CD4-positive, alpha-beta T cell treated with Interleukin-17A for 1 hour (primary cell): ENCODE data around the gene C1QL1.

ENCODE experiments used
- DNase-seq: peaks from one replicate; pipeline ENCODE4 v3.0.0-alpha.2; 2020

C1QL1 gene

DNA sequence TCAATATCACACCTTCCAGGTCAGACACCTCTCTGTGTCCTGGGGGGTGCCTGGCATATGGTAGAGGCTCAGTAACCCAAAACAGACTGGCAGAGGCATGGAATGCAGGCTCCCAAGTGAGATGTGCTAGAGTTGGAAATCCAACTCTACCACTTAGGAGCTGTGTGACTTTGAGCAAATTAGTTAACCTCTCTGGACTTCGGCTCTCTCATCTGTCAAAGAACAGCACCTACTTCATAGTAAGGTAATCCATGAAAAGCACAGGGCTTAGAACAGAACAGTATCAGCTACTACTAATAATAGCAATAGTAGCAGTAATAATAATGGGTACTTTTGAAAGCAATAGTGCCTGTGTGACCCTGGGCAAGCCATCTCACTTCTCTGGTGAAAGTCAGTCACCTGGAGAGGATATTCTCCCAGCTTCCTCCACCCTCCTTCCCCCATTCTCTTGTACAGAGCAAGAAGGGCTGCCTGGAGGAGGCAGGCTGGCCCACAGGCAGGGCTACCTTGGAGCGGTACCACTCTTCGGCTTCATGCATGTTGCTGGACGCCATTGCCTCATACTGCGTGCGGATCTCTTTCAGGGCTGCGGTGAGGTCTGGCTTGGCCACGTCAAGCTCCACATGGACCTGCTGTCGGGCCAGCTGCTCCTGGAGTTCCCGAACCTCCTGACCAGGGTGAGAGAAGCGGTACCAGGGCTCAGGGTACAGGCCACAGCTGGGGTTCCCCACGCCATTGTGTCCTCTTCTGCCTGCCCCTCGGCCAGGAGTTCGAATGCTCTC, 55.1 kb downstream of the C1QL1 start:
- no peak for DNase-seq

DNA sequence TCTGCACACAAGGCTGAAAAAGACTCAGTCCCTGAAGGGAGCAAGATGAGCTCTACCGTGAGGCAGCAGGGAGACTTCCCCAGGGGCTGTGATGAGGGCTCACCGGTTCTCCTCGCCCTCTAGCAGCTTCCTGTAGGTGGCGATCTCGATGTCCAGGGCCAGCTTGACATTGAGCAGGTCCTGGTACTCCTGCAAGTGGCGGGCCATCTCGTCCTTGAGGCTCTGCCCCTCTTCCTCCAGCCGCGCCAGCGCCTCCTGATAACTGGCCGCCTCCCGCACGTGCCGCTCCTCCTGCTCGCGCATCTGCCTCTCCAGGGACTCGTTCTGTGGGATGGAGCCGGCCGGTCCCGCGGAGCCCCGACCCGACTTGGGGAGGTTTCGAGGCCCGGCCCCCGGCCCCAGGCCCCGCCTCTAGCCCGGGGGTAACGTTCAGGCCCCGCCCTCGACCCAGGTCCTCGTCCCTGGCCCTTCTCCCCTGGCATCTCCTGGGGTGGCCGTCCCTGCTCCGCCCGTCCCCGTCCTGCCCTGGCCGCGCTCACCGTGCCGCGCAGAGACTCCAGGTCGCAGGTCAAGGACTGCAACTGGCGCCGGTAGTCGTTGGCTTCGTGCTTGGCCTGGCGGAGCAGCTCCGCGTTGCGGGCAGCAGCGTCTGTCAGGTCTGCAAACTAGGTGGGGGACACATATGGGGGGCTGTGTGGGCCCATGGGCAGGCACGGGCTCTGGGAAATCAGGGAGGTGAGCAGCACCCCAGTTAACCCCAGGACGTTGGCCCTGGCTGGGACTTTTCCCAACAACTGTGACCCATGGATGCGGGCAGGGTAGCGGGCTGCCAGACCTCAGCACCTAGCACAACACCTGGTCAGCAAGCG, 56.7 kb downstream of the C1QL1 start:
- DNase-seq, result peak; percentile 60

DNA sequence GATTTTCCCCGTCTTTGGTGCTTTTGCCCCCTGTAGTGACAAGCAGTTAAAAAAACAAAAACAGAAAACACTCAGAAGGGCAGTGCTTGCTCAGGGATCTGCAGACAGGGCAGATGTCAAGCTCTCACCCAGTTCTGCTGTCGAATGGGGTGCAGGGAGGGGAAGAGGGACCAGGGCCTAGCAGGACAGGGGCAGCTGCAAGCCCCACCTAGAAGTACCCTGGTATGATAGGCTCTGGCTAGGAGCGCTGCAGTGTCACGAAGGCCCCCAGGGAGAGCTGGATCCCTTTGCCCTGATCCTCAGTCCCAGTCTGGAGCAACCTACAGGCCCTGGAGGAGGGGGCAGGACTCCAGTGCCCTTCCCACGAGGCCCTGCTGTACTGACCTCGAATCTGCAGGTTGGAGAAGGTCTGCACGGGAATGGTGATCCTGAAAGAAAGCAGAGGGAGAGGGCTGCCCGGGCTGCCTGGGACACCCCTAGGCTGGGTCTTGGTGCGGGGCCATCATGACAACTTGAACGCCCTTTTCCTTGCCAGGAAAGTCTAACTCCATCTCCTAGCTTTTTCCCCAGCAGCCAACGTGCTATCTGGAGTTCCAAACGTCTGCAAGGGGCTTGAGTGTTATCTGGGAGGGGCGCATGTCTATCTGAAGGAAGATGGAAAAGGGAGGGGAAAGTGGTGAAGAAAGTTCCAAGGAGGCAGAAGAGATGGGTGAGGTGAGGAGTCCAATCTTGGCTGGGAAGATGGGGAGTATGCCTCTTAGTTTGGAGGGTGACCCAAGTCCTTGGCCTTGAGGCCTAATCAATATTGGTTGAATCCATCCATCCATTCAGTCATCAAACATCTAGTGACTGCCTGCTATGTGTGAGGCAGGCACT, 57.6 kb downstream of the C1QL1 start:
- no peak for DNase-seq
